ENCODE results near the gene RSPH1.

The RSPH1 gene

GRCh38 chr21:42443181-42443785 lies 52.7 kb downstream of the RSPH1 start:
- DNase-seq, result no peak

- no peak for DNase-seq
These were observed 54.1 kb downstream of the RSPH1 start for GRCh38 chr21:42441963-42442362.

DNA sequence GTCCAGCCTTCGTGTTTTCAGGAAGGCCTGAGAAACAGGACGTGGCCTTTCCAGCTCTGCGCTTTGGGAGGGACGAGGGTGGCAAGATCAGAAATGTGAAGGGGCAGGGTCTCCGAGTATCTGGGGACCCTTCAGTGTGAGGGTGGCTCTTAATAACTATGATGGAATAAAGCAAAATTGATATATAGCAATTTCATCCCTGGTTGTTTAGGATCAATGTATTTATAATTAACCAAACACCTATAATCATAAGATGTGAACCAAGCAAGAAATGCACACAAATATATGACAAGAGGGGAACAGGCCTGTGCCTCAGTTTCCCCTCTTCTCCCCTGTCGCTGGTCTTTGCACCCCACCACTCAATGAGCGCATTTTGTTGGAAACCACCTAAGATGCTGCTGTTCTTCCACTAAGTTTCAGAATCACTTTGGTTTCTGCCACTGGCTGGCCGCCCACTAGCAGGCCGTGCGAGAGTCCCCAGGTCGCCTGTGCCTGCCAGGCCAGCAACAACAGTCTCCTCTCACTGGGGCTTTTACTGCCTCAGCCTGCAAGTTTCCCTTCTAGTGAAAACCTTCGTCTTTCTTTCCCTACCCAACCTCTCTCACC lies 55.7 kb downstream of the RSPH1 start:
- no peak for DNase-seq

GRCh38 chr21:42439284-42440186 lies 56.5 kb downstream of the RSPH1 start:
- DNase-seq, result no peak

DNA sequence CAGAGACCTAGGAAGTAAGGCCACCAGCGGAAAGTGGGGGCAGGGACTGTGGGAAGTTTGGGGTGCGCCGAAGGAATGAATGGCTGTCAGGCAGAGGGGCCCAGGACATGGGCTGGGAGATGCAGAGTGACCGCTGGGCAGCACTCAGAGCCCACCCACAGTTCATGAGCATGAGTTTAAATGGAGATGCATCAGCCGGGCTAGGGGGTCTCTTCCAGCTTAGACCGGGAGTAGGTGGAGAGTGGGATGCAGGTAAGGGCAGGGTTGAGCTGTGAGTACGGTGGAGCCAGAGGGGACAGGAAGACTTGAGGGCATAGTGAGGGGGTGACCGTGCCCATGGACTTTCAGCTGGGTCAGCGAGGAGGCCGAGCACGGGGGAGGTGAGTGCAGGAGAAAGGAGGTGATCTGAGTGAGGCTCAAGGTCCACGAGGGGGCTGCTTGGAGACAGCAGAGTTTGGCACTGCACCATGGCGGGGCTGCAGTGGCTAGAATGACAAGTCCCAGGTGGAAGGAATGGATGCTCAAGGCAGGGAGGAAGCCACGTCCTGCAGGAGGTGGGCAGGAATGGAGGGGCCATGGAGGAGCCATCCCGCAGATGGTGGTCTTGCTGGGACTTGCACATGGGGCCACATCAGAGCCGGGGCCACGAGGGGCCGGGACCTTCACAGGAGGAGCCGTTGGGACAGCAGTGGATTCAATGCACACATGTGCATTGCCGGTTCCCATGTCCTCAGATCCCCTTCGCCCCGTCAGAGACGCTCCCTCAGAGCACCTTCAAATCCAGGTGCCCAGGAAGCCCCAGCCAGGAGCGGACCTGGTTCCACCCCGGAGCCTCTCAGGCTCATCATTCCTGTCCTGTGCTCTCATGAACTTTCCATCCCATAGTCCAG lies 57.5 kb downstream of the RSPH1 start:
- DNase-seq, result no peak

GRCh38 chr21:42437786-42438185 lies 58.2 kb downstream of the RSPH1 start:
- no peak for DNase-seq

DNA sequence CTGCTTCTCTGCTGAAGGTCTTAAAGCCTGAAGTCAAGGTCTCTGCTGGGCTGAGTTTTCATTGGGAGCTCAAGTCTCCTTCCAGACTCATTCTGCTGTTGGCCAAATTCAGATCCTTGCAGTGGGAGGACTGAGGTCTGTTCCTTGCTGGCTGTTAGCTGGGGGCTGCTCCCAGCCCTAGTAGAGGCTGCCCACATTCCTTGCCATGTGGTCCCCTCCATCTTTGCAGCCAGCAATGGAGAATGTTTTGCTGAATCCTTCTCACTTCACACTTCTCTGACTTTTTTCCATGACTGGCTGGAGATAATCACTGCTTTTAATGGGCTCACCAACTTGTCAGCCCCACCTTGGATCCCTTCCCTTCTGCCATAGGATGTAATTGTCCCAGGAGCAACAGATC lies 59.1 kb downstream of the RSPH1 start:
- DNase-seq, result no peak

GRCh38 chr21:42435833-42436232 lies 60.2 kb downstream of the RSPH1 start:
- DNase-seq, result no peak

- no peak for DNase-seq
These were observed 60.6 kb downstream of the RSPH1 start for GRCh38 chr21:42435401-42435800.

GRCh38 chr21:42434884-42435283 lies 61.1 kb downstream of the RSPH1 start:
- DNase-seq, result no peak

DNA sequence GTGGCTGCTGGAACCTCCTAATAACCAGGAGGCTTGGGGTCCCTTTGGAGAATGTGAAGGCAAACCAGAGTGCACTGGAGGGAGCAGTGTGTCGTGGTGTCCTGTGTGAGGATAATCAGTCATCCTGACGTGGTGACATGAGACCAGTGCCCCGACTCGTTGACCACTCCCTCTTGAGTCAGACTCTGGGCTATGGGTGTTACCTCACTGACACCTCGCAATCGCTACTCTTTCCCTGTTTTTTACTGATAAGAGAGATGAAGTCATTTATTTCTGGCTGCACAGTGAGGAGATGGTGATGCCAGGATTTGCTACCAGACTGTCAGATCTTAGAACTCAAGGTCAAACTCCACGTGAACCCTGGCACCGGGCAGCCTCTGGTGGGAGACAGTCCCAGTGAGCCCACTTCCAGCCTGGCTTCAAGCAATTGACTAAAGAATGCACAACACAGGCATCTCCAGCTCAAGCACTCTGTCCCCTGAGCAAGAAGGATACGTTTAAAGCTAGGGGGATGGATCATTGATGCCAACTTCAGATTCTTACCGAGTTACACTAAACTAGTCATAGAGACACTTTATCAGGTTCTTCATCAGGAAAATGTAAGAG lies 62.0 kb downstream of the RSPH1 start:
- DNase-seq, result no peak

DNA sequence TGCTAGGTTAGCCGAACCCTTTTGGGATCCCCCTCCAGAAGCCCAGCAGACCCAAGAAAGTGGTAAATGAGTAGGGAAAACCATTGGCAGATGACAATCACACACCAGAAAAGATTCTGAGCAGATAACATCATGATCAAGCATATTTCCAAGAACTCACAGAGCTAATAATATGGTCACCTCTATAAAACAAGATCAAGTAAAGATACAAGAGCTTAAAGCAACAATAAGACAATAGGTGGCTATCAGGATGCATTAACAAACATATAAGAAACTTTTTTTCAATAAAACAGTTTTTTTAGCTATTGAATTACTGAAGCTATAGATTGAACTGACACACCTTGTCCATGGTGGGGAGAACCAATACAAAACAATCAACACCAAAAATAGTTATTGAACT lies 63.3 kb downstream of the RSPH1 start:
- no peak for DNase-seq

GRCh38 chr21:42431196-42431595 lies 64.8 kb downstream of the RSPH1 start:
- no peak for DNase-seq

- DNase-seq, result no peak
These were observed 65.5 kb downstream of the RSPH1 start for GRCh38 chr21:42430521-42430920.

GRCh38 chr21:42429856-42430255 lies 66.2 kb downstream of the RSPH1 start:
- DNase-seq, result no peak

DNA sequence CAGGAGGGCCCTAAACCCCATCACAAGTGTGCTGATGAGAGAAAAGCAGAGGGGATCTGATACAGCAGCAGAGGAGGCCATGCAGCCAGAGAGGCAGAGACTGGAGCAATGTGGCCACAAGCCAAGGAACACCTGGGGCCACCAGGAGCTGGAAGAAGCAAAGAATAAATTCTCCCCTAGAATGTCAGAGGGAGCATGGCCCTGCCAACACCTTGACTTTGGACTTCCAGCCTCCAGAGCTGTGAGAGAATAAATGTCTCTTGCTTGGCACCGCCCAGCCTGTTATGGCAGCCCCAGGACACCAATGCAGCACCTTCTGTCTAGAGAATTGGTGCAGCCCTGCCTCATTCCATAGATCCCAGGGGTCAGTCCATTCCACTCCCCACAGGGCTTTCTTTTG lies 67.0 kb downstream of the RSPH1 start:
- DNase-seq, result no peak

- no peak for DNase-seq
These were observed 68.1 kb downstream of the RSPH1 start for GRCh38 chr21:42427809-42428419.

- DNase-seq, result no peak
These were observed 69.0 kb downstream of the RSPH1 start for GRCh38 chr21:42426876-42427480.

DNA sequence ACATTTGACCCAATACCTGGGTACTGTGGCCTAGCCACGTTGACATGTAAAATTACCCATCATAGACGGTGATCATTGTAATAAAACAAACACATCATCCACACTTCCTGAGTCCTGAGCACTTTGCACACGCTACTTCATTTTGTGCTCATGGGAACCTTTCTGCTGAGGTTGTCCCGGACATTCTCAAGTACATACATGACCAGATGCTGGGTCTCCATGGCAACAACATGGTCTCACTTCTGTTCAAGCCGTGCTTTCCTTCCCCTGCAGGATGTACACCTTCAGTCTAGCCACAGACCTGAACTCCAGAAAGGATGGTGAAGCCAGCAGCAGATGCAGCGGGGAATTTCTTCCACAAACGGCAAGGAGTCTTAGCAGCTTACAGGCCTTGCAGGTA lies 69.6 kb downstream of the RSPH1 start:
- DNase-seq, result no peak

- no peak for DNase-seq
These were observed 70.4 kb downstream of the RSPH1 start for GRCh38 chr21:42425591-42425990.

DNA sequence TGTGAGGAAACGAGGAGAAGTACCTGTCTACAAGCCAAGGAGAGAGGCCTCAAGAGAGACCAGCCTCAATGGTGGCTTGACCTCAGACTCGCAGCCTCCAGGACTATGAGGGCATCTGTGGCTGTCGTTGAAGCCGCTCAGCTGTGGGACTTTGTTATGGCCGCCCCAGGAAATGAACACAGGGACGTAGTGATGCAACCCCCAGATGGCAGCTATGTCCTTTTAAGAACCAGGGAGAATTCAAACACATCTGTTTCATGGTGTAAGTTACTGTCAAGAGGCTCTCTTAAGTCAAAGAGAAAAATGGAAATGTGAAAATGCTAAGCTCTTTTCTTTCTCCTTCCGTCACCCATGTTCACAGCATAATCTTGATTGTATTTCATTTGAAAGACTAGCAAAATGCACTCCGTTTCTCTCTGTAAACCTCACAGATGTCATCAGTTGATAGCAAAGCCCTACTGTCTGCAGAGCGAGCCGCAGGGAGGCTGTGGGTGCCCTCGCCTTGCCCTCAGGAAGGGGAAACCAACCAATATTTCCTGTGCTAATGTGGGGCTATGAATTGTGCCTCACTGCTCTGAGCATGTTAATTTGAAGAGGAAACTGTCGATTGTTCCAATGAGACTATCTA lies 71.0 kb downstream of the RSPH1 start:
- no peak for DNase-seq

Data from kidney glomerular epithelial cell (primary cell).